Type B pancreatic cell (in vitro differentiated cells): ENCODE data around the gene TIMM44. TPM values are rescaled to one million over a fixed set of nuclear protein-coding genes. Genes with fewer than 3 reads are reported as not detected.
"Not testable (repeated sequence)": the region's sequence is repeated elsewhere in the genome, so short reads cannot be mapped to it uniquely, and the experiment has no call there.

Experiments used
- DNase-seq: peaks from one replicate; pipeline ENCODE4 v3.0.0; 2021; ENCODE audit warnings: mixed read lengths; ENCODE audit not compliant: unreplicated experiment; ENCODE audit errors: extremely low spot score
- H3K27ac Mint-ChIP-seq: 2 replicates; pipeline ENCODE4 v1.8.0; 2021; ENCODE audit warnings: mild to moderate bottlenecking, mixed read lengths
- H3K27me3 Mint-ChIP-seq: 2 replicates; pipeline ENCODE4 v1.8.0; 2021; ENCODE audit warnings: mixed read lengths
- H3K36me3 Mint-ChIP-seq: 2 replicates; pipeline ENCODE4 v1.8.0; 2021; ENCODE audit warnings: mixed read lengths
- H3K4me1 Mint-ChIP-seq: one replicate; pipeline ENCODE4 v1.8.0; 2021; ENCODE audit warnings: mixed read lengths; ENCODE audit not compliant: unreplicated experiment
- H3K4me3 Mint-ChIP-seq: 2 replicates; pipeline ENCODE4 v1.8.0; 2021; ENCODE audit warnings: mild to moderate bottlenecking, mixed read lengths
- H3K9me3 Mint-ChIP-seq: 2 replicates; pipeline ENCODE4 v1.8.0; 2021; ENCODE audit warnings: mixed read lengths
- CTCF ChIP-seq: fragments of 200-600 bp; sonication (generic); conservative IDR thresholded peaks from 2 replicates; pipeline ENCODE4 v1.5.0; 2021; ENCODE audit warnings: antibody characterized with exemption, mild to moderate bottlenecking
- total RNA-seq: library from RNA; stranded (reverse); gene quantifications from 2 replicates; pipeline ENCODE4 v1.2.1, GENCODE V29; 2021; ENCODE audit warnings: low replicate concordance

TIMM44 gene
- total RNA-seq, 1 donor from 2014 or later: 80.4 TPM

GRCh38 chr19:7898967-7899366 is 44.5 kb downstream of the TIMM44 start:
- no peak for DNase-seq
- Mint-ChIP-seq H3K9me3 (no peaks in the 10 kb centered on the region), H3K27me3 (no peaks in the 10 kb centered on the region), H3K4me3 (no peak overlapping the region), H3K27ac (no peak overlapping the region), H3K36me3 (no peaks in the 10 kb centered on the region), H3K4me1 (peaks cover 4% of the 10 kb centered on the region)
- no peak for TF ChIP-seq CTCF

GRCh38 chr19:7897292-7897691 is 46.2 kb downstream of the TIMM44 start:
- H3K27me3 Mint-ChIP-seq: no peaks in the 10 kb centered on the region
- H3K27ac Mint-ChIP-seq: peak overlapping the region; percentile 92
- no peaks in the 10 kb centered on the region for H3K36me3 Mint-ChIP-seq
- no peaks in the 10 kb centered on the region for H3K9me3 Mint-ChIP-seq
- no peak for TF ChIP-seq CTCF
- H3K4me3 Mint-ChIP-seq: no peak overlapping the region
- H3K4me1 Mint-ChIP-seq: peaks cover 4% of the 10 kb centered on the region
- no peak for DNase-seq

GRCh38 chr19:7895565-7895964 is 47.9 kb downstream of the TIMM44 start:
- H3K9me3 Mint-ChIP-seq: no peaks in the 10 kb centered on the region
- H3K27me3 Mint-ChIP-seq: peaks cover 5% of the 10 kb centered on the region
- H3K36me3 Mint-ChIP-seq: no peaks in the 10 kb centered on the region
- TF ChIP-seq CTCF: no peak
- no peak overlapping the region for H3K4me3 Mint-ChIP-seq
- H3K27ac Mint-ChIP-seq: no peak overlapping the region
- DNase-seq: no peak
- H3K4me1 Mint-ChIP-seq: peaks cover 4% of the 10 kb centered on the region

GRCh38 chr19:7894612-7895309 is 48.7 kb downstream of the TIMM44 start:
- peak overlapping the region; percentile 34 for H3K4me3 Mint-ChIP-seq
- H3K27ac Mint-ChIP-seq: peak overlapping the region; percentile 53
- peaks cover 4% of the 10 kb centered on the region for H3K4me1 Mint-ChIP-seq
- no peak for TF ChIP-seq CTCF
- H3K36me3 Mint-ChIP-seq: no peaks in the 10 kb centered on the region
- H3K27me3 Mint-ChIP-seq: peaks cover 5% of the 10 kb centered on the region
- DNase-seq: no peak
- H3K9me3 Mint-ChIP-seq: no peaks in the 10 kb centered on the region

GRCh38 chr19:7893362-7894101 is 49.9 kb downstream of the TIMM44 start:
- H3K36me3 Mint-ChIP-seq, H3K27ac Mint-ChIP-seq, DNase-seq, H3K4me1 Mint-ChIP-seq, H3K9me3 Mint-ChIP-seq, H3K4me3 Mint-ChIP-seq, H3K27me3 Mint-ChIP-seq: not testable (repeated sequence)

- TF ChIP-seq CTCF: no peak
- no peaks in the 10 kb centered on the region for H3K4me1 Mint-ChIP-seq
- peak overlapping the region; percentile 75 for H3K4me3 Mint-ChIP-seq
- no peak for DNase-seq
- peaks cover 15% of the 10 kb centered on the region for H3K27me3 Mint-ChIP-seq
- H3K36me3 Mint-ChIP-seq: no peaks in the 10 kb centered on the region
- H3K9me3 Mint-ChIP-seq: no peaks in the 10 kb centered on the region
- H3K27ac Mint-ChIP-seq: no peak overlapping the region
Observed at GRCh38 chr19:7888826-7889217, 54.6 kb downstream of the TIMM44 start.
